Activated CD4-positive, alpha-beta T cell treated with anti-CD3 and anti-CD28 coated beads for 48 hours (primary cell): ENCODE data around the gene AUTS2.
"Not testable (repeated sequence)": the region's sequence is repeated elsewhere in the genome, so short reads cannot be mapped to it uniquely, and the experiment has no call there.

Source experiments
- DNase-seq: peaks from one replicate; pipeline ENCODE4 v3.0.0-alpha.2; 2020

The AUTS2 gene

DNA sequence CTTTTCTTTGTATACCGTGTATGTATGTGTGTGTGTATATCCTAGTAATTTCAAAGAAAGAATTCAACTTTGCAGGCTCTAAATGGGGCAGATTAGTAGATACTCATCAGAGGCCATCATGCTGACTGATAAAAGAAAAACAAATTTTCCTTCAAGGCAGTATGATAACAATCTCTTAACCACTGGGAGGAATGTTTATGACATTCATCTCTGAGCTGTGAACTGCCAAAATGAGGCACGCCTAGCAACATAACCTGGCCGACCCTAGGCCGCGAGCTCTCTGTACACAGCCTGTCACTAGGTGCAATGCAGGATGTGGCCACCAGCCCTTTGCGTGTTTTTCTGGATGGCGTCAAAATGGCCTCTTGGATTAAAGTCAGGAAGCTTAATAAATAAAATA lies 1190.0 kb downstream of the AUTS2 start:
- peak; percentile 23 for DNase-seq

DNA sequence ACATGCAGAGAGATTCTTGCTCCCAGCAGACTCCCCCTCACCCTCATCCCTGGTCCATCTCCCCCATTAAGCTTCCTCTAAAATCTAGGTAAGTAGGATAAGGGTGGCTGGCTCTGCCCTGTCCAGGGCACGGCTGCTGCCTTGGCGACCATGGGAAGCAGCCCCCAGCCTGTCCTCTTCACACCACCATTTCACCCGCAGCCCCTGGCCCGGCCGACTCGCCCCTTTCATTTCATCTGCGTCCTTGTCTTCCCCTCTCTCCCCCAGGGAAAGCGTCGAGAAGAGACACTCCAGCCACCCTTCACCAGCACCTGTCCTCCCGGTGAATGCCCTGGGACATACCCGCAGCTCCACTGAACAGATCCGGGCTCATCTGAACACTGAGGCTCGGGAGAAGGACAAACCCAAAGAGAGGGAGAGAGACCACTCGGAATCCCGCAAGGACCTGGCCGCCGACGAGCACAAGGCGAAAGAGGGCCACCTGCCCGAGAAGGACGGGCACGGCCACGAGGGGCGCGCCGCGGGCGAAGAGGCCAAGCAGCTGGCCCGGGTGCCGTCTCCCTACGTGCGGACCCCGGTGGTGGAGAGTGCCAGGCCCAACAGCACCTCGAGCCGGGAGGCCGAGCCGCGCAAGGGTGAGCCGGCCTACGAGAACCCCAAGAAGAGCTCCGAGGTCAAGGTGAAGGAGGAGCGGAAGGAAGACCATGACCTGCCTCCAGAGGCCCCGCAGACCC lies 1191.4 kb downstream of the AUTS2 start:
- DNase-seq = no peak

DNA sequence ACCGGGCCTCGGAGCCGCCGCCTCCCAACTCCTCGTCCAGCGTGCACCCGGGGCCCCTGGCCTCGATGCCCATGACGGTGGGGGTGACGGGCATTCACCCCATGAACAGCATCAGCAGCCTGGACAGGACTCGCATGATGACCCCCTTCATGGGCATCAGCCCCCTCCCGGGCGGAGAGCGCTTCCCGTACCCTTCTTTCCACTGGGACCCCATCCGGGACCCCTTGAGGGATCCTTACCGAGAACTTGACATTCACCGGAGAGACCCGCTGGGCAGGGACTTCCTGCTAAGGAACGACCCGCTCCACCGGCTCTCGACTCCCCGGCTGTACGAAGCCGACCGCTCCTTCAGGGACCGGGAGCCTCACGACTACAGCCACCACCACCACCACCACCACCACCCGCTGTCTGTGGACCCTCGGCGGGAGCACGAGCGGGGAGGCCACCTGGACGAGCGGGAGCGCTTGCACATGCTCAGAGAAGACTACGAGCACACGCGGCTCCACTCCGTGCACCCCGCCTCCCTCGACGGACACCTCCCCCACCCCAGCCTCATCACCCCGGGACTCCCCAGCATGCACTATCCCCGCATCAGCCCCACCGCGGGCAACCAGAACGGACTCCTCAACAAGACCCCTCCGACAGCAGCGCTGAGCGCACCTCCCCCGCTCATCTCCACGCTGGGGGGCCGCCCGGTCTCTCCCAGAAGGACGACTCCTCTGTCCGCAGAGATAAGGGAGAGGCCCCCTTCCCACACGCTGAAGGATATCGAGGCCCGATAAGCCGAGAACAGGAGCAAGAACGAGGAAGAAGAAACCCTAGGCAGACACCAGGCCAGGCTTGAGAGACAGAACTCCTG lies 1192.2 kb downstream of the AUTS2 start:
- DNase-seq = no peak

DNA sequence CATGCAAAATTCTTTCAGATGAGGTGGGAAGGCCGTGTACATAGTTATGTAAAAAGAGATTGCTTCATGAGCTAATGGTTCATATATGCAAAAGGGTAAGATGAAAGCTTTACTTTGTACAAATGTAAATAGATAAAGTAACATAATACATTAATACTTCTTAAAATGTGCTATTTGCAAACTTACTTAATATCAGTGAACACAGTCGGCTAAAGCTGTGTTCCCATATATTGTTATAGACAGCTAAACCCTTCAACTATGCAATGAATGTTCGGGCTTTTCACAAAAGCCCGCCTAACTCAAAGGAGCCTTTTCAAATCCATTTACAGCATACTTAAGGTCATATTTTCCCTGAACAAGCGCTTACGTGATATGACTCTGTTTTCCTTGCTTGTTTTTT lies 1193.1 kb downstream of the AUTS2 start:
- DNase-seq = no peak

DNA sequence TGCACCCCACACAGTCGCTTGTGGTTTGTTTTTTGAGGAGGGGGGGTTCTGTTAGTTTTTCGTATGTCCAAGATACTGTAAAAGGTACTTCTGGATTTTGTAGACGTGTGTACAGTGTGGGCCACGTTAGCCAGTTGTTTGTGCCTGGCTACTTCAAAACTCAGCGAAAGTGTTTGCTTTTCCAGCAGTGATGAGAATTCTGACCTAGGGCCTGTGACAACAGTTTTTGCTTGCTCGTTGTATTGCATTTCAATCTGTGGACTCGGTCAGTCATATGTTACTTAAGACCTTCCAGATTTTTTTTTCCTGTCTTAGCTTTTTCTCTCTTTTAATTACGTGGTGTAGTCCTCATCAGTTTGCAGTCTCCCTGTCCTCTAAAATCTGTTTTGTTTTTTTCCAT lies 1194.8 kb downstream of the AUTS2 start:
- DNase-seq = no peak

DNA sequence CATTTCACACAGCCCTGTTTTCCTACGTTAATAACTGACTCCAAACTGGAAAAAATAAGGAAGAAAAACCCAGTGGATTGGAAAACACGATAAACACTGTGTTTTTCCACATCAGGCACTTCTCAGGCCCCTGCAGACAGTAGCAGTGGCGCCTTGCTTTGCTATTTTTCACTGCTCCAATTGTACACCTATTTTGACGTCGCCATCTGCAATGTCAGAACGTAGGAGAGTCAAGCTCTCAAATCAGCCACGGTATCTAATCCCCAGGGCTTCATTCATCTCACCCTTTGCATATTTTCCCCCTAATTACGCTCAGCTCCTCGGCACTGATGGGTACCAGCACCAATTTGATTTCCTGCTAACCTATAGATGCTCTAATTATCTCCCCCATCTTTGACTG lies 1195.5 kb downstream of the AUTS2 start:
- no peak for DNase-seq

DNA sequence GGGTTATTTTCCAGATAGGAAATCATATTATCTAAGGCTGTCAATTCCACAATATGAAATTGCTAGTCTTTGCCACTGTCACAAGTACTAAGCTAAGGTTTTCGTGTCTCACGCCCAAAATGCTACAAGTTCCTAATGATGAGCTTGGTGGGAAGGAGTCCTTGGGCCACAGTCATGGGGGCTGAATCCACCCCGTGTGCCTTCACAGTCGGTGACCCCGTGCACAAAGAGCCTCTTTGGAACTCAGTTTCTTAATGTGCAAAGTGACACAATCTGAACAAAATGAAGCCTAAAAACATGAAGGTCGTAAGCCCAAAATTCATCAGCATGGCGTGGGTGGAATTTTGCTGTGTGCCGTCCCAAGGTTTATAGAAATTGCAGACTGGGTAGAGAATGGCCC lies 1196.7 kb downstream of the AUTS2 start:
- no peak for DNase-seq

DNA sequence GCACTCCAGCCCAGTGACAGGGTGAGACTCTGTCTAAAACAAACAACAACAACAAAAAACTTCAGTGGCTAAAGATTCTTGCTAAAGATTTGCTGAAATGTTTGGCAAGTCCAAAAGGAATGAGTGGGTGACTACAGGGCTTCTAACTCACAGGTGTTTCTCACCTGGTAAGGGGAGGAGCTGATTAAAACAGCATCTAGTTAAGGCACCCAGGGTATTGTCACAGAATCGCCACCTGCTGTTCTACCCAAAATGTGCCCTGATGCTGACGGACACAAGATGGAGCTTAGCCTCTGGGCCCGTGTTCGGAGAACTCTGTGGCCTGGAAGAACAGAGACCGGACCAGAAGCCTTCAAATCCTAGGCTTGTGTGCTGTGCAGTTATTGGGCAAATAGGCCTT lies 1197.7 kb downstream of the AUTS2 start:
- DNase-seq = no peak

DNA sequence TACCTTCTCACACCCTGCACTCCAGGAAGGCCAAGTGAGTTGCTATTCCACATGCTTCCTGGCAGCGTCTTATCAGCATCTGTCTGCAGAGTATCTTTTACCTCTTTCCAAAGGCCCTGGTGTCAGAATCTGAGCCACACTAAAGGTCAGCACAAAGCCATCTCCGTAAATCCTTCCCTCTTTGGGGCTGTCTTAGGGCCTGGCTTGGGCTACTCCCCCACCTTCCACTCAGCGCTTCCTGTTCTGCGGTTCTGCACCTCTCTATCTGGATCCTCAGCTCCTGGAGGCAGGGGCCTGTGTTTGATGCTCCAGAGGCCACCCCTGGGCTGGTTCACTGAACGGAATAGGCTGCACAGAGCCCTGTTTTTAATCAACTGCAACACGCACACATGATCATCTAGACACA lies 1198.8 kb downstream of the AUTS2 start:
- no peak for DNase-seq

DNA sequence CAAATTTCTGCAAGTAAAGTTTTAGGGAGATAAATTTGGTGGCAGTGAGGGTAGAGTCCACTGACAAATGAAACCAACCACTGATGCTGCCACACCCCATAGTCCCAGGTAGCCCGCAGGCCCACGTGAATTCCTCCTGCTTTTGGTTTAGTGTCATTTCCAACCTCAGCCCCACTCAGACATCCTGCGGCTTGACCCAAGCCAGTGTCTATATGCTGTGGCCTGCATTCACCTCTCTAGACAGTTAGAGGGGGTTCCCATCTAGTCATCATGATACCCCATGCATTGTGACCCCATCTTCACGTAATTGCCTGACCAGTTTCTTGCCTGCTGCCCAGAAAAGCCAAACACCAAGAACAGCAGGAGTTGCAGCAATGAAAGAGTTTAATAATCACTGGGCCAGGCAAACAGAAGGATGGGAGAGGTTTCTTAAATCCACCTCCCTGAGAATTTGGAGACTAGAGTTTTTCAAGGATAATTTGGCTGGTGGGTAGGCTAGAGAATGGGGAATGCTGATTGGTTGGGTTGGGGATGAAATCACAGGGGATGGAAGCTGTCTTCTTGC lies 1201.6 kb downstream of the AUTS2 start:
- DNase-seq = no peak

DNA sequence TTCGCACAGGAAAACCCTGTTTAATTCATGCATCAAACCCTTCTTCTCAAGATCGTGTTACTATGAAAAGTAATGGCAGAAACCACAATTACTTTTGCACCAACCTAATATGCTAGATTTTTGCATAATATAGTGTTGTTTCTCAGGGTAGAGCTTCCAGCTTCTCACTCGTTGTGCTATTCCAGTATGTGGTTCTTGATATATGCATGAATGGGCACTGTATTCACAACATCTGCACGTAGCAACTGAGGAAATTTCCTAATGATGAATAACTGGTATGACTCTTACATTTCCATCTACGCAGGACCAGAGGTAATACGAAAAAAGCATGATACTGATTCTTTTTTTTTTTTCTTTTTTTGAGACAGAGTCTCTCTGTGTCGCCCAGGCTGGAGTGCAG lies 1207.1 kb downstream of the AUTS2 start:
- DNase-seq = no peak

DNA sequence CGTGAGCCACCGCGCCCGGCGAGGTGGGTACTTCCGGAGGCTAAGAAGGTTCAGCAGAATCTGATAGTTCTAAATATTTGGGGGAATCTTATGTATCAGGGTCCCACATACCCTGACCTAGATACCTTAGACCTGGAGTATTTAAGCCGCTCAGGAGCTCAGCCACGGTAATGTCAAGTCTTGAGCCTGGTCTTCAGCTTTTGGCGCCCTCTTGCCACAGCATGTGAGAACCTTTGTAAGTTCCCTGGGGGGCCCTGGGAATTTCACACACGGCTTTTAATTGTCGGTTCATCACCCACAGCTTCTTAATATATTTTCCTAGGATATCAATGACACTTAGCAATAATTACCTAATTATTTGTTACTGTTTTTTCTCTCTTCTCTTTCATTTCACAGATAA lies 1209.4 kb downstream of the AUTS2 start:
- no peak for DNase-seq

DNA sequence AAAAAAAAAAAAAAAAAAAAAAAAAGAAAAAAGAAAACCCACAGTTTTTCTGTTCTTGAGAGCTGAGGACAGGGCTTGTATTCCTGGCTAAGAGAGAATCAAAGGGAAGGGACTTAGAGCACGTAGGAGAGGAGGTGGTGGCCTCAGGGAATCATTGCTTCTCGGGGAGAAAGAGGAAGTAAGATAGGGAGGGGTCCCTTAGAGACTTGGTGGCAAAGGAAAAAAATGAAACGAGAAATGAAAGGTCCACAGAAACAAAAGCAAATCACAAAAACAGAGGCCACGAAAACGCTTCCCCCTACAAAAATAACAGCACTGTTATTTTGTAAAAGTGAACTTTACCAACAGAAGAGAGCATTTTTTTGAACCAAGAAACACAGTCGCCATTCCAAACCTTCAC lies 1210.6 kb downstream of the AUTS2 start:
- no peak for DNase-seq

DNA sequence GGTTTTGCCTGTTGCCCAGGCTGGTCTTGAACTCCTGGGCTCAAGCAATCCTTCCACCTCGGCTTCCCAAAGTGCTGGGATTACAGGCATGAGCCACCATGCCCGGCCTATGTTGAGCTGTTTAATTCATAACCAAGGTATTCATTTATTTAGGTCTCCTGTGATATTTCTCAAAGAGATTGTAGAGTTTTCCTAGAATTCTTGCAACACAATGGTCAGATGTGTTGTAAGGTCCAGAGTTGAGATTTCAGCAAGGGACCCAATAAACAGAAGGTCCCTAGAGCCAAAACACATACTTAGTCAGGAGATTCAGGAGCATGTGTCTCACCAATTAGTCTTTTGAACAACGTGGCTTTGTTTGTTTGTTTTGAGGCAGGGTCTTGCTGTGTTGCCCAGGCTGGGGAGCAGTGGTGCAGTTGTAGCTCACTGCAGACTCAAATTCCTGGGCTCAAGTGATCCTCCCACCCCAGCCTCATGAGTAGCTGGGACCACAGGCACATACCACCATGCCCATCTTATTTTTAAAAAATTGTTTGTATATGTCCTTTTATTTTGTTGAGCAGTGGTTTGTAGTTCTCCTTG lies 1212.4 kb downstream of the AUTS2 start:
- DNase-seq = no peak

DNA sequence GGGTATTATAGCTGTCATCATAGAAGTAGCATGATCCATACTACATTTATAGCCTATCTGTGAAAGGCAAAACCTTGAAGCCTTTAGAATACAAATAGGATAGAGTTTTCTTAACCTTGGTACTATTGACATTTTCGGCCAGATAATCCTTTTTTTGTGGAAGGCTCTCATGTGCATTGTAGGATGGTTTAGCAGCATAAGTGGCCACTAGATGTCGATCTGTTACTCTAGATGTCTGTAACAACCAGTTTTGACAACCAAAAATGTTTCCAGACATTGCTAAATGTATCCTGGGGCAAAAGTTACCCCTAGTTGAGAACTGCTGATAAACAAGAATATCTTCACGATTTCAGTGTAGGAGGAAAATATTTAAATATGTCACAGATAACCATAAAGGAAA lies 1214.2 kb downstream of the AUTS2 start:
- no peak for DNase-seq

DNA sequence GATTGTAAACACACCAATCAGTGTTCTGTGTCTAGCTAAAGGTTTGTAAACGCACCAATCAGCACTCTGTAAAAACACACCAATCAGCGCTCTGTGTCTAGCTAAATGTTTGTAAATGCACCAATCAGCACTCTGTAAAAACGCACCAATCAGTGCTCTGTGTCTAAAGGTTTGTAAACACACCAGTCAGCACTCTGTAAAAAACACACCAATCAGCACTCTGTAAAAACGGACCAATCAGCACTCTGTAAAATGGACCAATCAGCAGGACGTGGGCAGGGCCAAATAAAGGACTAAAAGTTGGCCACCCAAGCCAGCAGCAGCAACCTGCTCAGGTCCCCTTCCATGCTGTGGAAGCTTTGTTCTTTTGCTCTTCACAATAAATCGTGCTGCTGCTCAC lies 1224.2 kb downstream of the AUTS2 start:
- DNase-seq = not testable (repeated sequence)

DNA sequence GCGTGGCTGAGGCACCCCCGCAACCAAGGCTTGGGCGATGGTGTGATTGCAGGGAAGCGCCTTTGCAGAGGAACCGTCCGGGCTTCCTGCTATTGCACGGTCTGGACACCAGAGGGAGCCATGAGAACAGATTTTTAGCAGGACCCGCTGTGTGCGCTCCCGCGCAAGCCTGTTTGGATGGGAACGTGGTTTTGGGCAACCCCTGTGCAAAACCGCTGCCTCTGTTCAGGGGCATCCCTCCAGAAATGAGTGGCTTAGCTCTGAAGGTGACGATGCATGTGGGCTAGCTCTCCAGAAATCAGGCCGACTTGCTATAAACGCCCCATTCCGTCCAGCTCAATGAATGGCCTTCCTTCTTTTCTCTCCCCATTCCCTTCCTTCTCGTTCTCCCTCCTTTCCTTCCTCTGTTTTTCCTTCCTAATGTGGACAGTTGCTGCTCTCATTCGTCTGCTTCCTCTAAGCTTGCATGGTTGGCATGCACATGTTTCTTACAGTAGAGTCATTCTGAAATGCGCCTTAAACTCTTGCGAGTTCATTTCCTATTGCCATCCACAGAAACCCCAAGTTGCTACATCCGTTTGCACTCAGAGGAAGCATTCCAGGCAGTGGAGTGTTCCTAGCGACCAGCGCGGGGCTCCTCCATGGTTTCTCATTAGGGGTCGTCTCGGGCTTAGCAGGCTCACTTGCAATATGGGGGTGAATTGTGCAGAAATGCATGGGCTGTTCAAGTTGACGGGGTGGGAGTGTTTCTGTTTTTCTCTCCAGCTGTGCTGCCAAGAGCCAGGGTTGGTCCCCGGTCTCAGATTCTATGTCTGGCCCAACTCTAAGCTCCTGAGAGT lies 1231.2 kb downstream of the AUTS2 start:
- DNase-seq = peak; percentile 66

DNA sequence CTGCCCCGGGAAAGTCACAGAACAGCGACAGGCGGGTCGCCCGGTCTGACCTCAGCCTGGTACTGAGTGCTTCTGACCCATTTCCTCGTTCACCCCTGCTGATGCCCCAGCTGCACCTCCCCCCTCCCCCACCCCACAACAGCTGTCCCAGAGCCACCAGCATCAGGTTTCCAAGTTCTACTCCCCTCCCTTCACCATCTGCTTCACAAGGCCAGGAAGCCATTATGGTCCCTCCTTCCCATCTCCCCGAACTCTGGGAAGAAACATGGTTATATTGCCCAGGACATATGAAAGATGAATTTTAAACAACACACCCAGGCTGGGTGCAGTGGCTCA lies 1231.8 kb downstream of the AUTS2 start:
- DNase-seq = no peak

DNA sequence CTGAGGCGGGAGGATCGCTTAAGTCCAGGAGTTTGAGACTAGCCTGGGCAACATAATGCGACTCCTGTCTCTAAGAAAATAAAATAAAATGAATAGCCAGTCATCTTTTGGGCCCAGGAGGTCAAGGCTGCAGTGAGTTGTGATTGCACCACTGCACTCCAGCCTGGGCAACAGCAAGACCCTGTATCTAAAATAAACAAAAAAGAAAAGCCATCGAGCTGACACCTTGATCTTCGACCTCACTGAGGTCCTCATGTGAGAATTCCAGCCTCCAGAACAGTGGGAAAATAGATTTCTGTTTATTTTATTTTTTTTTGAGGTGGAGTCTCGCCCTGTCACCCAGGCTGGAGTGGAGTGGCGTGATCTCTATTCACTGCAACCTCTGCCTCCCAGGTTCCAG lies 1232.2 kb downstream of the AUTS2 start:
- DNase-seq = no peak

DNA sequence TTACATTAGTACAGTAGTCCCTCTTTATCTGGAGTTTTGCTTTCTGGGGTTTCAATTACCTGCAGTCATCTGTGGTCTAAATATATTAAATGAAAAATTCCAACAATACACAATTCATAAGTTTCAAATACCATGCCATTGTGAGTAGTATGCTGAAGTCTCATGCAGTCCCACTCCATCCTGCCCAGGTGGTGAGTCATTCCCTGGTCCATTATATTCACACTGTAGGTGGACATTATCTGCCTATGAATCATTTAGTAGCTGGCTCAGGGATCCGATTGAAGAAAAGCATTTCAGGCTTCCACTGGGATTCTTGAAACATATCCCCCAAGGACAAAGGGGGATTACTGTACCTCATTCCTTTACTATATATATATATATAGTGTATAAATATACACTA lies 1235.5 kb downstream of the AUTS2 start:
- no peak for DNase-seq

DNA sequence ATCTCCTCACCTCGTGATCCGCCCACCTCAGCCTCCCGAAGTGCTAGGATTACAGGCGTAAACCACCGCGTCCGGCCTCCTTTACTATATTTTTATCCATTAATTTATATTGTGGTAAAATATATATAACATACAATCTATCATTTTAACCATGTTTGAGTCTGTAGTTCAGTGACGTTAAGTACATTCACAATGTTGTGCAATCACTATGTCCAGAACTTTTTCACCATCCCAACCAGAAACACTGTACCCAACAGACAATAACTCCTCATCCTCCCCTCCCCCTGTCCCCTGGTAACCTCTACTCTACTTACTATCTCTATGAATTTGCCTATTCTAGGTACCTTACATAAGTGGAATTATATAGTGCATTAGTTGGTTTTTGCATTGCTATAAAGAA lies 1236.1 kb downstream of the AUTS2 start:
- no peak for DNase-seq

DNA sequence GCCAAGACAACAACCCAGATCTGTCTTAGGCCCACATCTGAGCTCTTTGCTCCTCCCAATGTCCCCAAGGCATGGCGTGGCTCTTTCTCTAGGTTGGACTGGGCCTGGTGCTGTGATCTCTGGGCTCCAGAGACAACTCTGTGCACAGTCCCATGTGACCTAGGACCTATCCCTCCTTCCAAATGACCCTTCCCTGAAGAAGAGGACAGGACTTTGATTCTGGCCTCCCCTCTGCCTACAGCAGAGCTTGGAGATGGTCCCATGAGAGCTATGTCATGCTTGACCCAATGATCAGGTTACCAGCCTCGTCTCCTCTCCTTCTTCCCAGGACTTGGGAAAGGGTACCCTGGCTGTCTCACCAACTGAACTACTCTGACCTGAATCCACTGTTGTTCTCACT lies 1237.4 kb downstream of the AUTS2 start:
- no peak for DNase-seq

DNA sequence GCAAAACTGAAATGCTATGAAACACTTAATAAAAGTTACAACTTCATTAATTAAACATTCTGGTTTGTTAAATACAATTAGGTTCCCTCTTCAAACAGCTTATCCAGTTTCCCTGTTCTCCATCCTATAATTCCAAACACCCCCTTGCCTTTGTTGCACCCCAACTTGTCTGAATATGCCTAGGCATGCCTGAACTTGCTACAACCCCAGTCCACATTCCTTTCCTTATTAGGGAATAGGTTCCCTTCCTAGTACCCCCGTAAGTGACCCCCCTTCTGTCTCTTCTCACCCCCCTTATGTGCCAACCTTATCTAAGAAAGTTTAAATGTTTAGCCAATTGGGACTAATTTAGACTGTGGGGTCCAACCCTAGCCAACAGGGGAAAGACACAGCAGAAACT lies 1238.0 kb downstream of the AUTS2 start:
- no peak for DNase-seq
